Inflammatory macrophage (primary cell): ENCODE data around the gene CDT1.
A peak's percentile ranks its signal among the peaks of the same experiment; 100 is the strongest.

ENCODE experiments used
- DNase-seq, 2 donors: peaks; one replicate each; pipeline ENCODE4 v3.0.0-alpha.2; 2020 to 2022

Gene CDT1

GRCh38 chr16:88839745-88840599, 36.4 kb downstream of the CDT1 start:
- peak; percentile 36 to 60 for DNase-seq

GRCh38 chr16:88840600-88841215, 37.1 kb downstream of the CDT1 start:
- DNase-seq, result no peak

- no peak for DNase-seq
Measured at GRCh38 chr16:88841521-88842307, 38.1 kb downstream of the CDT1 start.

GRCh38 chr16:88842308-88842756, 38.7 kb downstream of the CDT1 start:
- DNase-seq, result no peak

GRCh38 chr16:88842806-88843205, 39.2 kb downstream of the CDT1 start:
- DNase-seq, result no peak

- DNase-seq, result no peak
Measured at GRCh38 chr16:88843256-88843655, 39.7 kb downstream of the CDT1 start.

GRCh38 chr16:88844419-88845036, 40.9 kb downstream of the CDT1 start:
- DNase-seq, result no peak

- DNase-seq, result peak; percentile 93 to 96
Measured at GRCh38 chr16:88846088-88846487, 42.5 kb downstream of the CDT1 start.

GRCh38 chr16:88847654-88848053, 44.1 kb downstream of the CDT1 start:
- DNase-seq, result no peak

- DNase-seq, result no peak
Measured at GRCh38 chr16:88848557-88848956, 45.0 kb downstream of the CDT1 start.

- DNase-seq, result no peak
Measured at GRCh38 chr16:88850531-88851199, 47.1 kb downstream of the CDT1 start.

- DNase-seq, result no peak
Measured at GRCh38 chr16:88851616-88852015, 48.0 kb downstream of the CDT1 start.

GRCh38 chr16:88853325-88853941, 49.8 kb downstream of the CDT1 start:
- DNase-seq, result peak; percentile 79 to 80

GRCh38 chr16:88854306-88855111, 50.9 kb downstream of the CDT1 start:
- peak; percentile 79 to 91 for DNase-seq

GRCh38 chr16:88855176-88855575, 51.6 kb downstream of the CDT1 start:
- peak; percentile 15 to 53 for DNase-seq

- DNase-seq, result no peak
Measured at GRCh38 chr16:88855736-88856121, 52.1 kb downstream of the CDT1 start.

- DNase-seq, result peak in 1 of 2 donors; percentile 23
Measured at GRCh38 chr16:88856122-88856827, 52.7 kb downstream of the CDT1 start.

GRCh38 chr16:88856828-88857727, 53.5 kb downstream of the CDT1 start, which contains the start of the genes GALNS and TRAPPC2L:
GALNS (minus strand) TSS chr16:88856947; CDS start chr16:88856877, 70 bp downstream.
TRAPPC2L (plus strand) TSS chr16:88857127; CDS start chr16:88857151, 24 bp downstream.
- DNase-seq, result peak; percentile 98 to 99
